ENCODE measurements around the gene SH3TC1. TPM values are rescaled to one million over a fixed set of nuclear protein-coding genes. Genes with fewer than 3 reads are reported as not detected.
A peak's percentile ranks its signal among the peaks of the same experiment; 100 is the strongest.

Gene SH3TC1
- total RNA-seq, 1 donor from 2014 or later, result 1.2 TPM

DNA sequence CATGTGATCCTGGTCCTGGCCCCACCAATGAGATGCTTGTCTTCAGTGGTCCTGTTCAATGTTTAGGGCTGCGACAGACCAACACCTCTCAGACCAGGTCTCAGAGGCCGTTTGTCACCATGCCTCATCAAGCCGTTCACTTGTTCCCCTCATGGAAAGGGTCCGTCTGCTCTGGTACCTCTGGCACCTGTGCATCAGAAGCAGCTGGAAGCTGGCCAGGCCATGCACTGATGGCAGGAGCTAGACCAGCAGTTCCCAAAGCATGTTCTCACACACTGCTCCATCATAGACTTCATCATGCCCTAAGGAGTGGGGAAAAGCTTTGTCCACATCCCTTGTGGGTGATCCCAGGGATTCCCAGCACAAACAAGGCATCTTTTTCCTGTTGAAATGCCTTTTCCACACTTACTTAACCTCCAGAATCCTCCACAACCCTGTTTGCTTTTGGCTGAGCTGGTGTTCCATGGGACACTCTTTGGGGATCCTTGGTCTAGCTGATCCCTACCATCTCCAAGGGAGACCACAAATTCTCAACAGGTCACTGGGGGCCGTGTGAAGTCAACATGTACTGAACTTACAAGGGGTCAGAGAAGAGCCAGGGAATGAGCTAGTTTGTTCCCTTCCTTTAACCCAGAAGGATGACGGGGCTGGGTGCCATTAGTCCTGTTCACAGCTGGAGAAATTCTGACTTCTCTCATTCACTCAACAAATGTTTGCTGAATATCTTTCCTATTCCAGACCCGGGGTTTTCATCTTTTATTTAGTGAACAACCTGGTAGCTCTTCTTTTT lies 21.8 kb downstream of the SH3TC1 start:
- no peaks in the 10 kb centered on the region for H3K36me3 Mint-ChIP-seq (ENCODE audit: low read depth)

DNA sequence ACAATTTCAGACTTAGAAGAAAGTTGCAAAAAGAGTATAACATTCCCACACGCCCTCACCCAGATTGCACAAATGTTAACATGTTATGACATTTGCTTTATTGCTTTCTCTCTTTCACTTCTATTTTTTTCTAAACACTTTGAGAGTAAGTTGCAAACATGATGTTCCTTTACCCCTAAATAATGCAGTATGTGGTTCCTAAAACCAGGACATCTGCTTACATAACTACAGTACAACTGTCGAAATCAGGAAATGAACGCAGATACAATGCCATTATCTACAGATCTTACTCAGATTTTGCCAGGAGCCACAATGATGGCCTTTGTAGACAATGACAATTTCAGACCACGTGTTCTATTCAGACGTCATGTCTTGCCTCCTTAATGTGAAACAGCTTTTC lies 22.4 kb downstream of the SH3TC1 start:
- H3K36me3 Mint-ChIP-seq (ENCODE audit: low read depth), result no peaks in the 10 kb centered on the region
- no peak overlapping the region for H3K27ac Mint-ChIP-seq (ENCODE audit: unreplicated experiment)
- no peaks in the 10 kb centered on the region for H3K27me3 Mint-ChIP-seq (ENCODE audit: low read depth)
- H3K4me1 Mint-ChIP-seq (ENCODE audit: low read depth), result peaks cover 10% of the 10 kb centered on the region
- H3K4me3 Mint-ChIP-seq (ENCODE audit: unreplicated experiment), result no peak overlapping the region
- TF ChIP-seq, protein P1, sequence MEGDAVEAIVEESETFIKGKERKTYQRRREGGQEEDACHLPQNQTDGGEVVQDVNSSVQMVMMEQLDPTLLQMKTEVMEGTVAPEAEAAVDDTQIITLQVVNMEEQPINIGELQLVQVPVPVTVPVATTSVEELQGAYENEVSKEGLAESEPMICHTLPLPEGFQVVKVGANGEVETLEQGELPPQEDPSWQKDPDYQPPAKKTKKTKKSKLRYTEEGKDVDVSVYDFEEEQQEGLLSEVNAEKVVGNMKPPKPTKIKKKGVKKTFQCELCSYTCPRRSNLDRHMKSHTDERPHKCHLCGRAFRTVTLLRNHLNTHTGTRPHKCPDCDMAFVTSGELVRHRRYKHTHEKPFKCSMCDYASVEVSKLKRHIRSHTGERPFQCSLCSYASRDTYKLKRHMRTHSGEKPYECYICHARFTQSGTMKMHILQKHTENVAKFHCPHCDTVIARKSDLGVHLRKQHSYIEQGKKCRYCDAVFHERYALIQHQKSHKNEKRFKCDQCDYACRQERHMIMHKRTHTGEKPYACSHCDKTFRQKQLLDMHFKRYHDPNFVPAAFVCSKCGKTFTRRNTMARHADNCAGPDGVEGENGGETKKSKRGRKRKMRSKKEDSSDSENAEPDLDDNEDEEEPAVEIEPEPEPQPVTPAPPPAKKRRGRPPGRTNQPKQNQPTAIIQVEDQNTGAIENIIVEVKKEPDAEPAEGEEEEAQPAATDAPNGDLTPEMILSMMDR (IDR thresholded peaks at IDR 0.05), result no peak
- DNase-seq (ENCODE audit: low spot score), result no peak
- no peaks in the 10 kb centered on the region for H3K9me3 Mint-ChIP-seq (ENCODE audit: low read depth)

More for the DNA sequence above, 21.8 kb downstream of the SH3TC1 start:
- H3K27ac Mint-ChIP-seq (ENCODE audit: unreplicated experiment), result peak overlapping the region; percentile 5
- no peaks in the 10 kb centered on the region for H3K9me3 Mint-ChIP-seq (ENCODE audit: low read depth)
- TF ChIP-seq, protein P1 (IDR thresholded peaks at IDR 0.05), result no peak
- peaks cover 4% of the 10 kb centered on the region for H3K4me1 Mint-ChIP-seq (ENCODE audit: low read depth)
- H3K4me3 Mint-ChIP-seq (ENCODE audit: unreplicated experiment), result no peak overlapping the region
- H3K27me3 Mint-ChIP-seq (ENCODE audit: low read depth), result no peaks in the 10 kb centered on the region
- no peak for DNase-seq (ENCODE audit: low spot score)

DNA sequence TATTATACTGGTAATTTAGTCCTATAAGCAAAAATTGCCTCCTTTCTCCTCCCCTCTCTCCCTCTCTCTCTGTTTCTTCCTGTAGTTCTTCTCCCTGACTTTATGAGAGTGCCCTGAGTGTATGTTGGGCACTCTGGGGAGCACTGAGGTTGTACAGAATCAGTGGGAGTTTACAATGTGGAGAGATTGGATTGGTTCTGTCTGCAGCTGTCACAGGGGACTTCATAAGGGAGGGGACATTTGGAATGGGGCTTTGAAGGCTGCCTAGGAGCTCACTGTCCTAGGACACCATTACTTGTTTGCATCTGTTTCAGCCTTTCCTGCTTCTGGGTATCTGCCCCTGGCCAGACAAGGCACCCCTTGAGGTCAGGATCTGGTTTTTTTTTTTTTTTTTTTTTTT lies 22.9 kb downstream of the SH3TC1 start:
- Mint-ChIP-seq H3K27me3 (ENCODE audit: low read depth) (no peaks in the 10 kb centered on the region), H3K4me1 (ENCODE audit: low read depth) (peaks cover 12% of the 10 kb centered on the region), H3K4me3 (ENCODE audit: unreplicated experiment) (no peak overlapping the region), H3K36me3 (ENCODE audit: low read depth) (no peaks in the 10 kb centered on the region), H3K27ac (ENCODE audit: unreplicated experiment) (no peak overlapping the region), H3K9me3 (ENCODE audit: low read depth) (no peaks in the 10 kb centered on the region)
- TF ChIP-seq, protein P1 (IDR thresholded peaks at IDR 0.05), result no peak
- DNase-seq (ENCODE audit: low spot score), result no peak

DNA sequence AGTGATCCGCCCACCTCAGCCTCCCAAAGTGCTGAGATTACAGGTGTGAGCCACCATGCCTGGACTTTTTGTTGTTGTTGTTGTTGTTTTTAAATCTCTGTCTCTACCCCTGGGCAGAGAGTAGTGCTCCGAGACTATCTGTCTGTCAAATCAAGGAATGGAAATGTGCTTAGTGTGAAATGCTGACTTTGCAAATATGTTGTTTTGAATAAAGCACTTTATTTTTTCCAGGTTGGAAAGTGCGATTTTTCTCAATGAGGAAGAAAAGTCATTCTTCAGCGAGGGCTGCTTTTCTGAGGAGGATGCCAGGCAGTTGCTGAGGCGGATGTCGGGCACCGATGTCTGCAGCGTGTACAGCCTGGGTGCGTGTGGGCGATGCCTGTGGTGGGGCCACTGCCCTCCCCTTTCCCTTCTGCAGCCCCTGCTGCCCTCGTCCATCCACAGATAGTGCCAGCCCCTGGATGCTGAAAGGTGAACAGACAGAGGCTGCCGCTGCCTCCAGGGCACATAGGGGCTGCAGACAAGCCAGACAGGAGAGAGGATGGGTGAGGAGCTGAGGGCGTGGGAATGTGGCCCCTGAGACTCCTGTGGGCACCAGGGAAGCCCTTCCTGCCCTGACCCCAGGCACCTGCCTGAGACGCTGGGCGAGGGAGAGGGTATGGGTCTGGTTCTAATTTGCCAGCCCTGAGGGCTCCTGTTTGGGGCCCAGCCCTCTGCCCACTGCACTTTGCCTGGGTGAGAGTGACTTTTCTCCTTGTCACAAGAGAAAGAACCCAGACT lies 23.7 kb downstream of the SH3TC1 start:
- Mint-ChIP-seq H3K36me3 (ENCODE audit: low read depth) (no peaks in the 10 kb centered on the region), H3K9me3 (ENCODE audit: low read depth) (no peaks in the 10 kb centered on the region), H3K27me3 (ENCODE audit: low read depth) (no peaks in the 10 kb centered on the region), H3K27ac (ENCODE audit: unreplicated experiment) (no peak overlapping the region), H3K4me1 (ENCODE audit: low read depth) (peaks cover 12% of the 10 kb centered on the region), H3K4me3 (ENCODE audit: unreplicated experiment) (no peak overlapping the region)
- no peak for DNase-seq (ENCODE audit: low spot score)
- TF ChIP-seq, protein P1 (IDR thresholded peaks at IDR 0.05), result no peak

DNA sequence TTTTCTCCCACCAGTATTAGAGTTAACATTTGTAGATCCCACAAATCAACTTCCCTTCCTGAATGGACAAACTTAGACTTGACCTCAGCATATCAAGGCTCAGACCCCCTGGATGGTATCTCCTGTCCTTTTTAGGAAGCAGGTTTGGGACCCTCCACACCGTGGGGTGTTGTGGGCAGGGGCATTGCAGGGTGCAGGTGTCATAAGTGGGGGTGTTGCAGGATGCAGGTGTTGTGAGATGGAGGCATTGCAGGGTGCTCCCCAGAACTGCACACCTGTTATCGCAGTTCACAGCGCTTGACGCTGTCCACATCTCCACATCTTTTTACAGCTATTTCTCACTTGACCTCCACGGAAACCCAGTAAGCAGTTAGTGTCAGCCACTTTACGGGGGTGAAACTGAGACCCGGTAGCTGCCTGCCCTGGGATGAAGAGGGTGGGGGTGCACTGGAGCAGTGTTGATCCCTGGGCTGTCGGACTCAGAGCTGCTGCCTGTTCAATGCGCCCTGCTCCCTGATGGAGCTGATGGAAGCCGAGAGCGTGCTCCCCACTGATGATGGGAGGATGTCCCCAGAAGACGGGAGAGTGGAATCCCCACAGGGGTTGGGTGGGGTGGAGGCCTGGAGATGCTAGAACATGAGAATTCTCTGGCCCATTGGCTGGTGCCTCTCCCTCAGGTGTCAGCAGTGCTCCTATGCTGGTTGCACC lies 25.3 kb downstream of the SH3TC1 start:
- peaks cover 16% of the 10 kb centered on the region for H3K4me1 Mint-ChIP-seq (ENCODE audit: low read depth)
- no peak for DNase-seq (ENCODE audit: low spot score)
- H3K4me3 Mint-ChIP-seq (ENCODE audit: unreplicated experiment), result no peak overlapping the region
- no peak overlapping the region for H3K27ac Mint-ChIP-seq (ENCODE audit: unreplicated experiment)
- H3K9me3 Mint-ChIP-seq (ENCODE audit: low read depth), result no peaks in the 10 kb centered on the region
- H3K27me3 Mint-ChIP-seq (ENCODE audit: low read depth), result no peaks in the 10 kb centered on the region
- no peaks in the 10 kb centered on the region for H3K36me3 Mint-ChIP-seq (ENCODE audit: low read depth)
- TF ChIP-seq, protein P1 (IDR thresholded peaks at IDR 0.05), result no peak

Data from chondrocyte (in vitro differentiated cells).